ENCODE results near the gene PAXX. TPM values are rescaled to one million over a fixed set of nuclear protein-coding genes. Genes with fewer than 3 reads are reported as not detected.
A peak's percentile ranks its signal among the peaks of the same experiment; 100 is the strongest.

PAXX gene
- total RNA-seq, 6 donors from 2014 or later, result 41.8 to 150 (median 52.8) TPM

- no peaks in the 10 kb centered on the region for H3K36me3 ChIP-seq
- 67 to 86% methylated on average over 2 to 5 of the region's 5 CpGs for WGBS, 2 donors
- no peak for ATAC-seq (ENCODE audit: low FRiP score in 2 of 2)
- no peak overlapping the region for H3K27ac ChIP-seq
- DNase-seq, result peak in 1 of 2 donors; percentile 47
- no peaks in the 10 kb centered on the region for H3K9me3 ChIP-seq
- H3K4me3 ChIP-seq, result no peak overlapping the region
- H3K4me1 ChIP-seq, result peaks cover 7 to 23% (median 8%) of the 10 kb centered on the region in 4 donors
- TF ChIP-seq CTCF (IDR thresholded peaks at IDR 0.05) (no peak), POLR2A (IDR thresholded peaks at IDR 0.05) (no peak), EP300 (IDR thresholded peaks at IDR 0.05) (no peak)
- H3K27me3 ChIP-seq, result no peaks in the 10 kb centered on the region
These were observed 22.4 kb upstream of the PAXX start for GRCh38 chr9:136969774-136970173.

DNA sequence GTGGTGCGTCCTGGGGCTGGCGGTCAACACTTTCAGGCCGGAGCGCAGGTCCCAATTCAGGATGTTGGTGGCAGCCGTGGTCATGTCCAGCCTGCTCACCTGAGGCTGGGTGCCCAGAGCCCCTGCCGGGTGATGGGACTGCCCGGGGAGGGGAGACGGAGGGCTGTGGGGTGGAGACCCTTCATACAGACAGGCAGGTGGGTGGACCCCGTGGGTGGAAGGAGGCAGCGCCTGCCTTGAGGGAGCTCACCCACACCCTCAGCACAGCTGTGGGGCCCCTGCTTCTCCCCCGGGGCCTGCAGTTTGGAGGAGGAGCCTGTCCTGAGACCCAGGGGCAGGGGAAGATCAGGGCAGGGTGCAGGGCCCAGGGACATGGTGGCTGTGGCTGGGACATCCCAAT lies 21.9 kb upstream of the PAXX start:
- Histone ChIP-seq H3K9me3 (no peaks in the 10 kb centered on the region), H3K4me1 (peaks cover 13 to 28% (median 14%) of the 10 kb centered on the region in 4 donors), H3K4me3 (no peak overlapping the region), H3K27me3 (no peaks in the 10 kb centered on the region), H3K27ac (no peak overlapping the region), H3K36me3 (no peaks in the 10 kb centered on the region)
- 86 to 88% methylated on average over 1 to 10 of the region's 11 CpGs for WGBS, 2 donors
- ATAC-seq (ENCODE audit: low FRiP score in 2 of 2), result no peak
- peak in 1 of 2 donors; percentile 58 for DNase-seq
- TF ChIP-seq POLR2A (IDR thresholded peaks at IDR 0.05) (no peak), POLR2AphosphoS5 (IDR thresholded peaks at IDR 0.05) (no peak), EP300 (IDR thresholded peaks at IDR 0.05) (no peak), CTCF (IDR thresholded peaks at IDR 0.05) (no peak)

DNA sequence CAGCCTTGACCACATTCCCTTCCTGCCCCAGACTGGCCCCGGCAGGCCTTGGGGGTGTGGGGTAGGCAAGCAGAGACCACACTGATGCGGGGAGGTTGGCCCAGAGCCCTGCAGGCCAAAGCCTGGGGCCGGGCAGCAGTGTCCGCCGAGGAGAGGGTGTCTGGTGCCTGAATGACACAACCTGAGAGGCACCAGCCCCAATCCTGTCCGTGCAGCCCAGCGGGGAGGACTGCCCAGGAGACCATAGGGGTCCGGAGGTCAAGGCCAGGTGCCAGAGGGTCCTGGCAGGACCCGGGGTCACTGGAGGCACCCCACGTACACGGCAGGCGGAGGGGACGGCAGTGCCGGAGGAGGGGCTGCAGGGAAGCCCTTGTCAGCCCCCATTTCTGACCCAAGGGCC lies 20.5 kb upstream of the PAXX start:
- H3K4me3 ChIP-seq, result no peak overlapping the region
- no peaks in the 10 kb centered on the region for H3K27me3 ChIP-seq
- 82% methylated on average over 11 of the region's 14 CpGs; no CpG with 5 or more reads in 1 of the 2 donors for WGBS, 2 donors

GRCh38 chr9:136972335-136972734 lies 19.9 kb upstream of the PAXX start:
- Histone ChIP-seq H3K36me3 (no peaks in the 10 kb centered on the region), H3K27ac (no peak overlapping the region), H3K27me3 (no peaks in the 10 kb centered on the region), H3K4me1 (peaks cover 27 to 37% (median 29%) of the 10 kb centered on the region in 4 donors), H3K4me3 (no peak overlapping the region), H3K9me3 (no peaks in the 10 kb centered on the region)
- DNase-seq (peak in 1 of 2 donors; percentile 66), ATAC-seq (ENCODE audit: low FRiP score in 2 of 2) (no peak)
- WGBS, 2 donors, result 65 to 90% methylated on average over 3 to 7 of the region's 11 CpGs
- TF ChIP-seq POLR2AphosphoS5 (IDR thresholded peaks at IDR 0.05) (no peak), EP300 (IDR thresholded peaks at IDR 0.05) (no peak), CTCF (IDR thresholded peaks at IDR 0.05) (no peak)

More for the DNA sequence above, 20.5 kb upstream of the PAXX start:
- DNase-seq (peak in 1 of 2 donors; percentile 73), ATAC-seq (ENCODE audit: low FRiP score in 2 of 2) (no peak)
- no peaks in the 10 kb centered on the region for H3K9me3 ChIP-seq
- no peak for TF ChIP-seq POLR2AphosphoS5 (IDR thresholded peaks at IDR 0.05)
- H3K27ac ChIP-seq, result no peak overlapping the region
- H3K36me3 ChIP-seq, result no peaks in the 10 kb centered on the region
- H3K4me1 ChIP-seq, result peaks cover 21 to 31% (median 24%) of the 10 kb centered on the region in 4 donors

- DNase-seq (peak in 1 of 2 donors; percentile 71), ATAC-seq (ENCODE audit: low FRiP score in 2 of 2) (no peak)
- WGBS, 2 donors, result 50 to 69% methylated on average over 7 to 13 of the region's 13 CpGs
- no peaks in the 10 kb centered on the region for H3K27me3 ChIP-seq
- no peaks in the 10 kb centered on the region for H3K9me3 ChIP-seq
- no peaks in the 10 kb centered on the region for H3K36me3 ChIP-seq
- H3K4me1 ChIP-seq, result peaks cover 29 to 41% (median 34%) of the 10 kb centered on the region in 4 donors
- H3K27ac ChIP-seq, result no peak overlapping the region
- H3K4me3 ChIP-seq, result no peak overlapping the region
- no peak for TF ChIP-seq POLR2AphosphoS5 (IDR thresholded peaks at IDR 0.05)
- TF ChIP-seq EP300 (IDR thresholded peaks at IDR 0.05), result no peak
- TF ChIP-seq POLR2A (IDR thresholded peaks at IDR 0.05), result no peak
- TF ChIP-seq CTCF (IDR thresholded peaks at IDR 0.05), result no peak
These were observed 19.5 kb upstream of the PAXX start for GRCh38 chr9:136972743-136973142.
